GM21367 (cell line): Measurements from ENCODE around the gene SLC15A1.

ENCODE experiments used
- ATAC-seq: cut with Tn5 transposase; IDR thresholded peaks from one replicate; pipeline ENCODE4 v1.9.1; 2021; ENCODE audit not compliant: unreplicated experiment

SLC15A1 gene

GRCh38 chr13:98752467-98753290 is at the start of gene SLC15A1:
Gene SLC15A1, minus strand, starts transcription at chr13:98752672. Its CDS starts 74 bp downstream, at chr13:98752598.
- no peak for ATAC-seq

- ATAC-seq: no peak
Measured at GRCh38 chr13:98801626-98802418, 49.4 kb upstream of the SLC15A1 start.

GRCh38 chr13:98800078-98800477 is 47.6 kb upstream of the SLC15A1 start:
- no peak for ATAC-seq

GRCh38 chr13:98798849-98799645 is 46.6 kb upstream of the SLC15A1 start:
- no peak for ATAC-seq

GRCh38 chr13:98797456-98797855 is 45.0 kb upstream of the SLC15A1 start:
- no peak for ATAC-seq

- no peak for ATAC-seq
Measured at GRCh38 chr13:98796798-98797197, 44.3 kb upstream of the SLC15A1 start.

- no peak for ATAC-seq
Measured at GRCh38 chr13:98796191-98796590, 43.7 kb upstream of the SLC15A1 start.

GRCh38 chr13:98795220-98795619 is 42.7 kb upstream of the SLC15A1 start:
- ATAC-seq: no peak

GRCh38 chr13:98794498-98794897 is 42.0 kb upstream of the SLC15A1 start:
- no peak for ATAC-seq

GRCh38 chr13:98792785-98793495 is 40.5 kb upstream of the SLC15A1 start:
- no peak for ATAC-seq

GRCh38 chr13:98792321-98792720 is 39.8 kb upstream of the SLC15A1 start:
- no peak for ATAC-seq

GRCh38 chr13:98791611-98792010 is 39.1 kb upstream of the SLC15A1 start:
- ATAC-seq: no peak

- no peak for ATAC-seq
Measured at GRCh38 chr13:98787996-98788395, 35.5 kb upstream of the SLC15A1 start.

- no peak for ATAC-seq
Measured at GRCh38 chr13:98787173-98787572, 34.7 kb upstream of the SLC15A1 start.

- ATAC-seq: no peak
Measured at GRCh38 chr13:98786023-98786422, 33.6 kb upstream of the SLC15A1 start.

- ATAC-seq: no peak
Measured at GRCh38 chr13:98785405-98785804, 32.9 kb upstream of the SLC15A1 start.

GRCh38 chr13:98784666-98785065 is 32.2 kb upstream of the SLC15A1 start:
- no peak for ATAC-seq

- no peak for ATAC-seq
Measured at GRCh38 chr13:98783856-98784478, 31.5 kb upstream of the SLC15A1 start.

GRCh38 chr13:98782654-98783053 is 30.2 kb upstream of the SLC15A1 start:
- no peak for ATAC-seq

- ATAC-seq: no peak
Measured at GRCh38 chr13:98781905-98782304, 29.4 kb upstream of the SLC15A1 start.
